Body of pancreas (tissue), 4 donors: ENCODE results near the gene GSE1. TPM values are rescaled to one million over a fixed set of nuclear protein-coding genes. Genes with fewer than 3 reads are reported as not detected.

Experiments used
- ATAC-seq: fragments of 150-250 bp; one replicate; pipeline ENCODE4 v1.9.1; 2016
- DNase-seq, 4 donors: peaks; one replicate each; pipeline ENCODE4 v3.0.0-alpha.2; 2019
- H3K27ac ChIP-seq, 4 donors: fragments of 200-600 bp; sonication (generic); 1 replicate in 3 of 4; 2 replicates in 1 of 4; pipeline versions ENCODE4 v1.5.1 to v1.6.1; 2016 to 2019; ENCODE audit warnings: mild to moderate bottlenecking in 1 of 4, mixed read lengths in 1 of 4, moderate library complexity in 1 of 4
- H3K27me3 ChIP-seq, 2 donors: fragments of 200-600 bp; sonication (generic); one replicate each; pipeline ENCODE4 v1.6.0; 2016; ENCODE audit warnings: mild to moderate bottlenecking in 1 of 2
- H3K36me3 ChIP-seq, 2 donors: fragments of 200-600 bp; sonication (generic); replicated peaks in 1 of 2; 2 replicates each; pipeline ENCODE4 v1.5.1; 2016; ENCODE audit warnings: low read depth in 2 of 2; ENCODE audit not compliant: insufficient read depth in 1 of 2
- H3K4me1 ChIP-seq: fragments of 200-600 bp; sonication (generic); one replicate; pipeline ENCODE4 v1.6.0; 2016
- H3K4me3 ChIP-seq, 2 donors: fragments of 200-600 bp; sonication (generic); 1 replicate in 1 of 2; 2 replicates in 1 of 2; pipeline ENCODE4 v1.5.1; 2016 to 2019
- H3K9me3 ChIP-seq, 3 donors: fragments of 200-600 bp; sonication (generic); 1 replicate in 2 of 3; 2 replicates in 1 of 3; pipeline ENCODE4 v1.5.1; 2016
- CTCF ChIP-seq, 7 experiments: fragments of 450-650 bp in 4 of 7; fragments of 200-600 bp in 3 of 7; sonication (generic) in 3 of 7; IDR thresholded peaks; one replicate each; pipeline ENCODE4 v1.5.1; 2016 to 2019; ENCODE audit warnings: antibody characterized with exemption in 7 of 7
- POLR2A ChIP-seq, 3 donors: fragments of 450-650 bp; IDR thresholded peaks; one replicate each; pipeline ENCODE4 v1.6.1; 2016; ENCODE audit warnings: antibody characterized with exemption in 3 of 3, mild to moderate bottlenecking in 2 of 3
- WGBS, 2 donors: methylation state at CpG; one replicate each; pipeline ENCODE4 v1.1.5; 2017; 5-methylcytosine and 5-hydroxymethylcytosine counted together
- intact Hi-C: fragments of 100-400 bp; cut with DNase I; formaldehyde crosslinking; loops from one replicate; pipeline ENCODE4 v1.15.1; 2023
- total RNA-seq, 2 donors: library from RNA; depleted of rRNA; stranded (reverse); fragments of >200 nt; gene quantifications; one replicate each; pipeline ENCODE4 v1.1.0, GENCODE V29; 2016

GSE1 gene
- total RNA-seq, 2 donors from 2014 or later, result 76.5 to 221 TPM

- H3K4me3 ChIP-seq, result peak overlapping the region in 1 of 2 donors; percentile 71
- no peaks in the 10 kb centered on the region for H3K9me3 ChIP-seq
- TF ChIP-seq POLR2A (IDR thresholded peaks at IDR 0.05) (peak; percentile 94 to 98 (median 95)), CTCF (IDR thresholded peaks at IDR 0.05) (peak in 2 of 7 experiments; percentile 17 to 19)
- H3K36me3 ChIP-seq, result no peaks in the 10 kb centered on the region
- peaks cover 79% of the 10 kb centered on the region for H3K4me1 ChIP-seq
- WGBS, 2 donors, result 20 to 23% methylated on average over 16 to 39 of the region's 39 CpGs
- intact Hi-C loops, result no loop called here
- H3K27me3 ChIP-seq, result no peaks in the 10 kb centered on the region
- H3K27ac ChIP-seq, result peak overlapping the region; percentile 99 to 100 (median 99)
- peak; percentile 15 for ATAC-seq
- peak; percentile 88 to 96 (median 91) for DNase-seq
These were observed 2.1 kb downstream of the GSE1 start for GRCh38 chr16:85615014-85615851.

- WGBS, 2 donors, result 17 to 37% methylated on average over 2 to 19 of the region's 21 CpGs
- Histone ChIP-seq H3K4me1 (peaks cover 79% of the 10 kb centered on the region), H3K9me3 (no peaks in the 10 kb centered on the region), H3K4me3 (no peak overlapping the region), H3K36me3 (no peaks in the 10 kb centered on the region), H3K27me3 (no peaks in the 10 kb centered on the region), H3K27ac (peak overlapping the region; percentile 99 to 100 (median 99))
- no peak for TF ChIP-seq POLR2A (IDR thresholded peaks at IDR 0.05)
- TF ChIP-seq CTCF (IDR thresholded peaks at IDR 0.05), result peak; percentile 72 to 90 (median 79)
- DNase-seq (peak; percentile 75 to 84 (median 80)), ATAC-seq (no peak)
- intact Hi-C loops, result no loop called here
These were observed 2.9 kb downstream of the GSE1 start for GRCh38 chr16:85615852-85616606.

GRCh38 chr16:85616607-85617321 is 3.6 kb downstream of the GSE1 start:
- ATAC-seq (no peak), DNase-seq (peak; percentile 60 to 76 (median 71))
- Histone ChIP-seq H3K36me3 (no peaks in the 10 kb centered on the region), H3K27me3 (no peaks in the 10 kb centered on the region), H3K27ac (peak overlapping the region; percentile 99 to 100 (median 99)), H3K9me3 (no peaks in the 10 kb centered on the region), H3K4me1 (peaks cover 81% of the 10 kb centered on the region), H3K4me3 (no peak overlapping the region)
- intact Hi-C loops, result no loop called here
- 20 to 29% methylated on average over 21 to 28 of the region's 28 CpGs for WGBS, 2 donors
- TF ChIP-seq POLR2A (IDR thresholded peaks at IDR 0.05) (peak in 2 of 3 donors; percentile 43 to 53), CTCF (IDR thresholded peaks at IDR 0.05) (no peak)

GRCh38 chr16:85617948-85618347 is 4.8 kb downstream of the GSE1 start:
- no peaks in the 10 kb centered on the region for H3K27me3 ChIP-seq
- peak overlapping the region in 3 of 4 donors; percentile 53 to 100 (median 99) for H3K27ac ChIP-seq
- WGBS, 2 donors, result 25 to 41% methylated on average over 6 to 7 of the region's 7 CpGs
- H3K4me1 ChIP-seq, result peaks cover 87% of the 10 kb centered on the region
- H3K36me3 ChIP-seq, result no peaks in the 10 kb centered on the region
- no peak overlapping the region for H3K4me3 ChIP-seq
- ATAC-seq, result no peak
- no peak for TF ChIP-seq CTCF (IDR thresholded peaks at IDR 0.05)
- TF ChIP-seq POLR2A (IDR thresholded peaks at IDR 0.05), result no peak
- DNase-seq, result peak in 2 of 4 donors; percentile 65 to 66
- intact Hi-C loops, result no loop called here
- H3K9me3 ChIP-seq, result no peaks in the 10 kb centered on the region
